Measurements from ENCODE around the gene CHST9. TPM values are rescaled to one million over a fixed set of nuclear protein-coding genes. Genes with fewer than 3 reads are reported as not detected.

The CHST9 gene
- total and polyA plus RNA-seq, 12 donors, result 0.03 to 2.2 (median 0.13) TPM; not detected in 2

DNA sequence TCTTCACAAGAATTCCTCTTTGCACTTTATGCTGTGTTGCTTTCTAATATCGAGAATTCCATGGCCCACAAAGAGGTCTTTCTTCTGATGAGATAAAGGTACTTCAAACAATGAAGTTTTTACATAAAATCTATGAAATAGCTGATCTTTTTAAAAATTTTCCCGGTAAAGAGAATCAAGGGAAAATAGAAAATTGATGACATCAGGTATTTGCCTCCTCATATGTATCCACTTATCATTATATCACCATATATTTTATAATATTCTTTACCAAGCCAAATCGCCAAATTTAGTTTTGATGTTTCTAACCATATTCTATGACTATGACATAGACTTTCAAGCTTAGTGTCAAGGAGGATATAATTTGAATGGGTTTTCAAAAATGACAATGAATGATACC lies 139.8 kb downstream of the CHST9 start:
- Histone ChIP-seq H3K4me1 (replicated peaks in 1 of 2) (no peaks in the 10 kb centered on the region), H3K4me3 (no peak overlapping the region), H3K27me3 (no peaks in the 10 kb centered on the region), H3K9me3 (replicated peaks in 1 of 3) (no peaks in the 10 kb centered on the region), H3K27ac (no peak overlapping the region), H3K36me3 (replicated peaks in 1 of 2) (no peaks in the 10 kb centered on the region)
- no peak for TF ChIP-seq POLR2A (IDR thresholded peaks at IDR 0.05)
- TF ChIP-seq, protein P1, sequence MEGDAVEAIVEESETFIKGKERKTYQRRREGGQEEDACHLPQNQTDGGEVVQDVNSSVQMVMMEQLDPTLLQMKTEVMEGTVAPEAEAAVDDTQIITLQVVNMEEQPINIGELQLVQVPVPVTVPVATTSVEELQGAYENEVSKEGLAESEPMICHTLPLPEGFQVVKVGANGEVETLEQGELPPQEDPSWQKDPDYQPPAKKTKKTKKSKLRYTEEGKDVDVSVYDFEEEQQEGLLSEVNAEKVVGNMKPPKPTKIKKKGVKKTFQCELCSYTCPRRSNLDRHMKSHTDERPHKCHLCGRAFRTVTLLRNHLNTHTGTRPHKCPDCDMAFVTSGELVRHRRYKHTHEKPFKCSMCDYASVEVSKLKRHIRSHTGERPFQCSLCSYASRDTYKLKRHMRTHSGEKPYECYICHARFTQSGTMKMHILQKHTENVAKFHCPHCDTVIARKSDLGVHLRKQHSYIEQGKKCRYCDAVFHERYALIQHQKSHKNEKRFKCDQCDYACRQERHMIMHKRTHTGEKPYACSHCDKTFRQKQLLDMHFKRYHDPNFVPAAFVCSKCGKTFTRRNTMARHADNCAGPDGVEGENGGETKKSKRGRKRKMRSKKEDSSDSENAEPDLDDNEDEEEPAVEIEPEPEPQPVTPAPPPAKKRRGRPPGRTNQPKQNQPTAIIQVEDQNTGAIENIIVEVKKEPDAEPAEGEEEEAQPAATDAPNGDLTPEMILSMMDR (IDR thresholded peaks at IDR 0.05), result no peak
- WGBS, 4 donors, result 76 to 87% (median 84%) methylated on average over 3 of the region's 3 CpGs
- no peak for DNase-seq
- intact Hi-C loops (cut with DNase I), result no loop called here

DNA sequence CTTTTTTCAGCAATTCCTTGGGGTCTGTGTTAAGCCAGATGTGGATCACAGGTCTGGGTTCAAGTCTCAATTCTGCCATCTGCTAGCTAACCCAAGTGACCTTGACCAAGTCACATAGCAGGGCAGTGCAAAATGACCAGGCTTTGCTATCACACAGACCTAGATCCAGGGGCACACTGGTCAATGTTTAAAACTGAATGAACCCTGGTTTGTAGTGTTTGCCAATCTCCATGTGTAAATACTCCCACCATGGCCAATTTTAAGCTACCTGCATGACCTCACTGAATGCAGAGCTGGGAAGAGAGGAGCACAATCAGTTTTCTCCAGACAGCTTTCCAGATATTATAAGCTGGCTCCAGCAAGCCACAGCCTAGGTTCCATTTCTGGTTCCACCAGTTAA lies 142.9 kb downstream of the CHST9 start:
- no peak overlapping the region for H3K4me3 ChIP-seq
- intact Hi-C loops (cut with DNase I), result no loop called here
- H3K9me3 ChIP-seq (replicated peaks in 1 of 3), result no peaks in the 10 kb centered on the region
- H3K27me3 ChIP-seq, result no peaks in the 10 kb centered on the region
- no peaks in the 10 kb centered on the region for H3K36me3 ChIP-seq (replicated peaks in 1 of 2)
- TF ChIP-seq, protein P1 (IDR thresholded peaks at IDR 0.05), result no peak
- no peak for TF ChIP-seq POLR2A (IDR thresholded peaks at IDR 0.05)
- DNase-seq, result no peak
- no peak overlapping the region for H3K27ac ChIP-seq
- H3K4me1 ChIP-seq (replicated peaks in 1 of 2), result no peaks in the 10 kb centered on the region

DNA sequence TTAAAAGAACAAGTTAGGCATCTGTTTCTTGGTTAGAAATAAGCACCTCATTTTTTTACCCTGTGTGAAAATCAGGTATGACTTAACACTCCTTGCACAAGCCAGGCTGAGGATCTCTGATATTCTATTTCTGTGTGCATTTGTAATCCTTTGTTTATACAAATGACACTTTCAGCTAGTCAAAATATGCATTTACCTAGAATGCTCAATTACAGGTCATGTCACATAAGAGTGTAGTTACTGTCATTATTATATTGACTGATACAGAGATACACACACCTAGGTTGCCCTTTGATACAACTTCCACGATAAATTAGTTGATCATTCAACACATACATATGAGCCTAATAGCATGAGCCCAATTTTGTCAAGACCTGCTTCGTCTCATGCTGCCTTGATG lies 144.3 kb downstream of the CHST9 start:
- no peak for DNase-seq
- no peaks in the 10 kb centered on the region for H3K27me3 ChIP-seq
- 85 to 89% (median 86%) methylated on average over 2 of the region's 2 CpGs for WGBS, 4 donors
- H3K36me3 ChIP-seq (replicated peaks in 1 of 2), result no peaks in the 10 kb centered on the region
- no peak overlapping the region for H3K4me3 ChIP-seq
- intact Hi-C loops (cut with DNase I), result no loop called here
- H3K4me1 ChIP-seq (replicated peaks in 1 of 2), result no peaks in the 10 kb centered on the region
- H3K9me3 ChIP-seq (replicated peaks in 1 of 3), result no peaks in the 10 kb centered on the region
- no peak overlapping the region for H3K27ac ChIP-seq
- no peak for TF ChIP-seq POLR2A (IDR thresholded peaks at IDR 0.05)
- TF ChIP-seq, protein P1 (IDR thresholded peaks at IDR 0.05), result no peak

DNA sequence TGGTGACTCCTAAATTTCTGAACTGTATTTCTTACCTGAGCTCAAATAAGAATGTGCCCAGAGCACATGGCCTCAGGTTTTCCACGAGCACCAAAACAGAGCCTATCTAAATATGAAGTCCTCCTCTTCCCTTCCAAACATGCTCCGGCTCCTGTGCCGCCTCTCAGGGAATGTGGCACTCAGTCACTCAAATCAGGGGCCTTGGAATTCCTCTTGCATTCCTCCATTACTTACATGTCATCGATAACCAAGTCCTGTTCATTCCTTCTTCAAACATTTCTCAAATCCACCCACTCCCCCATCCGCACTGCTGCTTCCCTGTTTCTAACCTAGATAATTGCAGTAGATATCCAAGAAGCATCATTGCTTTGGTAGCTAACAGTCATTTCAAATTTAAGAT lies 151.4 kb downstream of the CHST9 start:
- Histone ChIP-seq H3K27ac (no peak overlapping the region), H3K27me3 (no peaks in the 10 kb centered on the region), H3K9me3 (replicated peaks in 1 of 3) (no peaks in the 10 kb centered on the region), H3K4me3 (no peak overlapping the region), H3K36me3 (replicated peaks in 1 of 2) (no peaks in the 10 kb centered on the region), H3K4me1 (replicated peaks in 1 of 2) (no peaks in the 10 kb centered on the region)
- WGBS, 4 donors, result 77 to 84% (median 78%) methylated on average over 5 of the region's 5 CpGs
- TF ChIP-seq, protein P1 (IDR thresholded peaks at IDR 0.05), result no peak
- TF ChIP-seq POLR2A (IDR thresholded peaks at IDR 0.05), result no peak
- intact Hi-C loops (cut with DNase I), result no loop called here
- DNase-seq, result no peak

All from adrenal gland (tissue), 12 donors.